K562 (cell line): ENCODE measurements around the gene RBM12. TPM values are rescaled to one million over a fixed set of nuclear protein-coding genes. Genes with fewer than 3 reads are reported as not detected.

Experiments used
- ARID2 ChIP-seq: fragments of 450-650 bp; IDR thresholded peaks from 2 replicates; pipeline ENCODE4 v1.6.1; 2017; ENCODE audit warnings: antibody characterized with exemption, mild to moderate bottlenecking
- CBFA2T2 ChIP-seq: fragments of 450-650 bp; conservative IDR thresholded peaks from 2 replicates; pipeline ENCODE4 v1.6.1; 2017; ENCODE audit warnings: mild to moderate bottlenecking
- CBFB ChIP-seq: sonication (generic); formaldehyde crosslinking; IDR thresholded peaks from 2 replicates; pipeline ENCODE4 v1.4.0; 2020; ENCODE audit warnings: mild to moderate bottlenecking, missing genetic modification reagents
- CCAR2 ChIP-seq: fragments of 200-400 bp; formaldehyde crosslinking; IDR thresholded peaks from 2 replicates; pipeline ENCODE4 v1.6.1; 2017; ENCODE audit warnings: mild to moderate bottlenecking, low read depth, low read length
- ETV1 ChIP-seq: fragments of 450-650 bp; conservative IDR thresholded peaks from 2 replicates; pipeline ENCODE4 v1.6.1; 2016; ENCODE audit warnings: missing genetic modification characterization, control low read depth, low read depth, missing compliant biosample characterization
- HDAC3 ChIP-seq: fragments of 450-650 bp; IDR thresholded peaks from 2 replicates; pipeline ENCODE4 v1.6.1; 2018; ENCODE audit warnings: borderline replicate concordance, mild to moderate bottlenecking, moderate library complexity; ENCODE audit not compliant: partially characterized antibody
- ILF3 ChIP-seq: fragments of 450-650 bp; IDR thresholded peaks from 2 replicates; pipeline ENCODE4 v1.6.1; 2018; ENCODE audit warnings: antibody characterized with exemption, mild to moderate bottlenecking, moderate library complexity, borderline replicate concordance
- MCM7 ChIP-seq, 2 experiments: fragments of 450-650 bp; IDR thresholded peaks; 2 replicates each; pipeline ENCODE4 v1.6.1; 2016 to 2018
- POLR2B ChIP-seq: fragments of 450-650 bp; IDR thresholded peaks from 2 replicates; pipeline ENCODE4 v1.6.1; 2018; ENCODE audit warnings: low read depth; ENCODE audit not compliant: partially characterized antibody
- SNAPC5 ChIP-seq: fragments of 250-450 bp; sonication (Bioruptor Pico); IDR thresholded peaks from 2 replicates; pipeline ENCODE4 v1.8.0; 2021; ENCODE audit warnings: moderate library complexity, mild to moderate bottlenecking, inconsistent platforms
- STAG1 ChIP-seq: sonication (generic); formaldehyde crosslinking; IDR thresholded peaks from 2 replicates; pipeline ENCODE4 v1.5.0; 2020; ENCODE audit warnings: missing genetic modification reagents, borderline replicate concordance
- TGIF2 ChIP-seq: sonication (generic); formaldehyde crosslinking; IDR thresholded peaks from 2 replicates; pipeline ENCODE4 v1.8.1; 2022; ENCODE audit warnings: mild to moderate bottlenecking, missing genetic modification reagents, moderate library complexity
- ZNF224 ChIP-seq: sonication (generic); formaldehyde crosslinking; IDR thresholded peaks from 2 replicates; pipeline ENCODE4 v1.8.0; 2022; ENCODE audit warnings: mild to moderate bottlenecking, missing genetic modification reagents
- ZNF561 ChIP-seq: fragments of 450-650 bp; formaldehyde crosslinking; conservative IDR thresholded peaks from 2 replicates; pipeline ENCODE4 v1.4.0; 2020; ENCODE audit warnings: mild to moderate bottlenecking, moderate library complexity
- ZNF644 ChIP-seq: fragments of 200-800 bp; sonication (Bioruptor generic); IDR thresholded peaks from 2 replicates; pipeline ENCODE4 v1.6.1; 2016; ENCODE audit warnings: low read depth, missing genetic modification characterization, missing compliant biosample characterization
- polyA plus RNA-seq, 8 experiments: library from polyadenylated mRNA; depleted of rRNA in 4 of 8; stranded (reverse) in 5 of 8; unstranded in 3 of 8; fragments of >200 nt; fragmentation: Nextera tagmentation in 2 of 8; fragmentation: Illumina TruSeq in 1 of 8; extraction: Ambion mirVana in 2 of 8; extraction: Trizol in 1 of 8; gene quantifications; 2 replicates each; pipeline versions ENCODE4 v1.2.1 to v1.2.3, GENCODE V29; 2011 to 2014; ENCODE audit warnings: inconsistent platforms in 1 of 8, missing spikeins in 1 of 8
- total RNA-seq, 7 experiments: library from RNA; depleted of rRNA in 6 of 7; stranded (reverse); fragments of >200 nt in 6 of 7; fragmentation: Illumina TruSeq in 2 of 7; extraction: Trizol in 2 of 7; gene quantifications; 2 replicates each; pipeline versions ENCODE4 v1.2.1 to v1.2.3, GENCODE V29; 2011 to 2021; ENCODE audit warnings: low replicate concordance in 1 of 7
- TF ChIP-seq, protein P1 (sequence below): fragments of 450-650 bp; conservative IDR thresholded peaks from 2 replicates; pipeline ENCODE4 v1.6.1; 2016; ENCODE audit warnings: missing genetic modification characterization, low read depth, mild to moderate bottlenecking, control low read depth, missing compliant biosample characterization

Gene RBM12
- total and polyA plus RNA-seq, 9 of the 15 experiments (the other 6 are each of a cell fraction or from before 2014, with no cell fraction given): 5.0 to 162 (median 73.3) TPM

DNA sequence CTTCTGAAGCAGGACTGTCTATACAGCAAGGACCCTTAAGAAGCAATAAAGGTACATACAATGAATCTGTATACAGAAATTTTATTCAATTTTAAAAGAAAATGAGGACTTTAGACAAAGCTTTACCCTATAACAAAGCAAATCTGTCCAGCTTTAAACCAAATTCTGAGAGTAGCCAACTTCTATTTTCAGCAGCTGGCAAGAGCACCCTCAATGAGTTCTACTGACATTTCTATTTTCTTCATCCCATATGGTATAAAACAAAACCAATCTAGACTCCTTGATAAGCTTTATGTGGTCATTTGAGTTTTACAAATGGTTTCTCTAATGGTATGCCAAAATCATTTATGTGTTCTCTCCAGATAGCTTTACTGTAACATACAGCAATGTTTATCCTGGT lies 12.7 kb downstream of the RBM12 start (continued):
- TF ChIP-seq, protein P1, sequence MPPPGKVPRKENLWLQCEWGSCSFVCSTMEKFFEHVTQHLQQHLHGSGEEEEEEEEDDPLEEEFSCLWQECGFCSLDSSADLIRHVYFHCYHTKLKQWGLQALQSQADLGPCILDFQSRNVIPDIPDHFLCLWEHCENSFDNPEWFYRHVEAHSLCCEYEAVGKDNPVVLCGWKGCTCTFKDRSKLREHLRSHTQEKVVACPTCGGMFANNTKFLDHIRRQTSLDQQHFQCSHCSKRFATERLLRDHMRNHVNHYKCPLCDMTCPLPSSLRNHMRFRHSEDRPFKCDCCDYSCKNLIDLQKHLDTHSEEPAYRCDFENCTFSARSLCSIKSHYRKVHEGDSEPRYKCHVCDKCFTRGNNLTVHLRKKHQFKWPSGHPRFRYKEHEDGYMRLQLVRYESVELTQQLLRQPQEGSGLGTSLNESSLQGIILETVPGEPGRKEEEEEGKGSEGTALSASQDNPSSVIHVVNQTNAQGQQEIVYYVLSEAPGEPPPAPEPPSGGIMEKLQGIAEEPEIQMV: no peak
- no peak for TF ChIP-seq CBFA2T2
- no peak for TF ChIP-seq ARID2
- no peak for TF ChIP-seq ETV1
- TF ChIP-seq TGIF2: no peak
- no peak for TF ChIP-seq ILF3
- no peak for TF ChIP-seq ZNF561 (CRISPR knock-in tag)
- no peak for TF ChIP-seq HDAC3
- TF ChIP-seq POLR2B: no peak
- TF ChIP-seq CBFB (CRISPR knock-in tag): no peak
- TF ChIP-seq CCAR2: no peak
- no peak for TF ChIP-seq ZNF224 (CRISPR knock-in tag)
- no peak for TF ChIP-seq SNAPC5 (CRISPR knock-in tag)
- TF ChIP-seq MCM7 (IDR thresholded peaks at IDR 0.05): no peak
- no peak for TF ChIP-seq STAG1 (CRISPR knock-in tag)
- TF ChIP-seq ZNF644 (tag): no peak
